Adipose tissue (tissue), 3 donors: ENCODE measurements around the gene POLA1. TPM values are rescaled to one million over a fixed set of nuclear protein-coding genes. Genes with fewer than 3 reads are reported as not detected.

Experiments used
- H3K27ac ChIP-seq: one replicate; pipeline ENCODE4 v1.5.1; 2013; ENCODE audit warnings: low read depth, low read length
- WGBS, 3 donors: extraction: QIAGEN DNeasy Blood & Tissue Kit; methylation state at CpG; one replicate each; pipeline ENCODE4 v1.1.7; 2013; 5-methylcytosine and 5-hydroxymethylcytosine counted together
- polyA plus RNA-seq, 3 donors: library from polyadenylated mRNA; stranded (reverse); fragments of 200-250 nt; gene quantifications; one replicate each; pipeline ENCODE4 v1.2.3, GENCODE V29; 2013
- donor health status: healthy with polysubstance abuse.
- donor health status: Bipolar disorder and iron deficiency.
- donor health status: healthy.

Gene POLA1
- polyA plus RNA-seq, 3 donors = 2.8 to 4.4 (median 3.6) TPM

GRCh38 chrX:25025615-25026014 lies 331.9 kb downstream of the POLA1 start:
- 51 to 69% (median 67%) methylated on average over 2 of the region's 2 CpGs for WGBS, 3 donors
- no peak overlapping the region for H3K27ac ChIP-seq

DNA sequence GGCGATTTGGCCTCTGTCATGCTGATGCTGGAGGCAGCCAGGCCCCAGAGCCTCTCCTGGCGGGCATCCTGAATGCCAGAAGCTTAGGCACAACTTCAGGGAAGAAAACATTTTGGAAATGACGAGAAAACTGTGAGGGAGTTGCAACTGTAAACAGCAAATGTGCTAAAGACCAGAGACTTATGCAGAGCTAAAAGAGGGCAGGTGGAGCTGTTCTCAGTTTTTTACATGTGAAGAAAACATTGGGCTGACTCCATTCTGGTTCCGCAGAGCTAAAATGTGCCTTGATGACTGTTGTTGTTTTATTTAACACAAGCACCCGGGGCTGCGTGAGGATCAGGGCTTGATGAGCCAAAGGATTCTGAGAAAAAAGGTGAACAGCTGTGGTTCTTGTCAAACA lies 332.9 kb downstream of the POLA1 start:
- WGBS, 3 donors = 43 to 46% (median 44%) methylated on average over 6 of the region's 6 CpGs
- no peak overlapping the region for H3K27ac ChIP-seq

- no peak overlapping the region for H3K27ac ChIP-seq
- WGBS, 3 donors = 70 to 82% (median 74%) methylated on average over 7 of the region's 7 CpGs
Observed at GRCh38 chrX:25028726-25029125, 335.0 kb downstream of the POLA1 start.

DNA sequence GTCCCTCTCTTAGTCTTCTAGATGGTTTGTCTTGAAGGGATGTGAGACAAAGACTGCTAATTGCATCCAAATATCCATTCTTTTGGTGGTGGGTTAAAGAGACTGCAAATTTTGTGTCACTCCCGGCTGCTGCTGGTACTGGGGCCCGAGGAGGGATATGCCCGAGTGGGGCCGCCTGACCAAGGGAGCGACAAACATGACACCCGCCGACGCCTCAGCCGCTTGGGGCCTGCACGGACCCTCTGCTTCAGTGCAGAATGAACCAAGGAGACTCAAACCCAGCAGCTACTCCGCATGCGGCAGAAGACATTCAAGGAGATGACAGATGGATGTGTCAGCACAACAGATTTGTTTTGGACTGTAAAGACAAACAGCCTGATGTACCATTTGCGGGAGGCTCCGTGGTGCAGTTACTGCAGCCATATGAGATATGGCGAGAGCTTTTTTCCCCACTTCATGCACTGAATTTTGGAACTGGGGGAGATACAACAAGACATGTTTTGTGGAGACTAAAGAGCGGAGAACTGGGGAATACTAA lies 335.6 kb downstream of the POLA1 start:
- 85 to 95% (median 92%) methylated on average over 16 of the region's 16 CpGs for WGBS, 3 donors
- no peak overlapping the region for H3K27ac ChIP-seq

- H3K27ac ChIP-seq = no peak overlapping the region
- 53 to 90% (median 83%) methylated on average over 3 of the region's 3 CpGs for WGBS, 3 donors
Observed at GRCh38 chrX:25034889-25035288, 341.2 kb downstream of the POLA1 start.

- 83 to 95% (median 88%) methylated on average over 10 of the region's 10 CpGs for WGBS, 3 donors
Observed at GRCh38 chrX:25039036-25039435, 345.3 kb downstream of the POLA1 start.

DNA sequence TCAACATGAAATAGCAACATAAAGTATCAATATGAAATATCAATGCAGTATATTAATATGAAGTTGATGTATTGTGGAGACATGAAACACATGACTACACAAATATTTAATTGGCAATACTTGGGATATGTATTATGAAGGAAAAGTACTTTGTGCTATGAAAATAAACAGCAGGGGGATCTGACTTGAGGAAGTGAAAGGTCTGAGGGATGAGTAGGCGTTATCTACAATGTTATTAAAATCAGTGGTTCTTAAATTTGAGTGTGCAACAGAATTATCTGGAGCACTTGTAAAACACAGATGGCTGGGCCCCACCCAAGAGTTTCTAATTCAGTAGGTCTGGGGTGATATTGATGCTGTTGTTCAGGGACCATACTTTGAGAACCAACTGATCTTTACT lies 349.5 kb downstream of the POLA1 start:
- H3K27ac ChIP-seq = no peak overlapping the region
- 59 to 81% (median 60%) methylated on average over 1 of the region's 1 CpG for WGBS, 3 donors

More at GRCh38 chrX:25039036-25039435, 345.3 kb downstream of the POLA1 start:
- no peak overlapping the region for H3K27ac ChIP-seq

Other genes starting within 250 kb of the POLA1 start
- gene PDK3, start 228.6 kb upstream of the POLA1 start, polyA plus RNA-seq = 1 to 10 TPM; 1.7 to 7.6 (median 2.0) TPM
- gene PCYT1B, start 46.6 kb upstream of the POLA1 start, polyA plus RNA-seq = under 1 TPM; 0.03 to 0.66 (median 0.22) TPM